Transverse colon (tissue), 4 donors: ENCODE results near the gene ENTPD1. TPM values are rescaled to one million over a fixed set of nuclear protein-coding genes. Genes with fewer than 3 reads are reported as not detected.

Experiments
- DNase-seq: peaks from one replicate; pipeline ENCODE4 v3.0.0-alpha.2; 2019
- H3K27ac ChIP-seq, 4 donors: fragments of 200-600 bp; sonication (generic); 2 replicates each; pipeline ENCODE4 v1.5.1; 2016 to 2018; ENCODE audit warnings: inconsistent platforms in 4 of 4
- H3K27me3 ChIP-seq: fragments of 200-600 bp; sonication (generic); 2 replicates; pipeline ENCODE4 v1.5.1; 2017; ENCODE audit warnings: inconsistent platforms
- H3K36me3 ChIP-seq, 4 donors: fragments of 200-600 bp; sonication (generic); 2 replicates each; pipeline ENCODE4 v1.5.1; 2017 to 2019; ENCODE audit warnings: inconsistent platforms in 4 of 4
- H3K4me1 ChIP-seq, 4 donors: fragments of 200-600 bp; sonication (generic); 2 replicates each; pipeline ENCODE4 v1.5.1; 2017 to 2020; ENCODE audit warnings: inconsistent platforms in 4 of 4
- H3K4me3 ChIP-seq, 4 donors: fragments of 200-600 bp; sonication (generic); 1 replicate in 1 of 4; 2 replicates in 3 of 4; pipeline versions ENCODE4 v1.5.1 to v1.6.1; 2017 to 2019; ENCODE audit warnings: inconsistent platforms in 4 of 4
- H3K9me3 ChIP-seq, 2 donors: fragments of 200-600 bp; sonication (generic); 2 replicates each; pipeline ENCODE4 v1.5.1; 2017 to 2019; ENCODE audit warnings: inconsistent platforms in 2 of 2
- EP300 ChIP-seq: sonication (generic); formaldehyde crosslinking; IDR thresholded peaks from one replicate; pipeline ENCODE4 v1.6.1; 2017; ENCODE audit warnings: antibody characterized with exemption, low read depth
- POLR2A ChIP-seq: fragments of 450-650 bp; IDR thresholded peaks from one replicate; pipeline ENCODE4 v1.6.1; 2016; ENCODE audit warnings: antibody characterized with exemption, mild to moderate bottlenecking, moderate library complexity
- POLR2AphosphoS5 ChIP-seq, 3 donors: sonication (generic); formaldehyde crosslinking; IDR thresholded peaks; one replicate each; pipeline ENCODE4 v1.6.1; 2016; ENCODE audit warnings: antibody characterized with exemption in 3 of 3
- WGBS, 2 donors: methylation state at CpG; one replicate each; pipeline ENCODE4 v1.1.5; 2018; ENCODE audit warnings: low coverage in 1 of 2; 5-methylcytosine and 5-hydroxymethylcytosine counted together
- in situ Hi-C, 4 donors: fragments of 200-750 bp; cut with MboI; loops; one replicate each; pipeline versions ENCODE4 v1.15.0 to v1.15.1; 2017; ENCODE audit warnings: low sequenced_read_pairs in 3 of 4, low pct_ligation_motif_present in 1 of 4, low pct_unique_long_range_greater_than_20kb in 1 of 4
- intact Hi-C: fragments of 100-400 bp; cut with DNase I; formaldehyde crosslinking; loops from one replicate; pipeline ENCODE4 v1.15.1; 2023; ENCODE audit warnings: low total_unique reads
- total RNA-seq, 4 donors: library from RNA; depleted of rRNA; stranded (reverse); fragments of >200 nt; gene quantifications; one replicate each; pipeline ENCODE4 v1.1.0, GENCODE V29; 2016
- TF ChIP-seq, protein P1 (sequence below), 5 experiments: fragments of 200-600 bp in 3 of 5; fragments of 450-650 bp in 2 of 5; sonication (generic) in 3 of 5; IDR thresholded peaks; 1 replicate in 2 of 5; 2 replicates in 3 of 5; pipeline ENCODE4 v1.5.1; 2016 to 2017; ENCODE audit warnings: antibody characterized with exemption in 5 of 5, inconsistent platforms in 3 of 5, mild to moderate bottlenecking in 2 of 5, moderate library complexity in 1 of 5

ENTPD1 gene
- total RNA-seq, 4 donors from 2014 or later = 5.1 to 35.6 (median 11.0) TPM

DNA sequence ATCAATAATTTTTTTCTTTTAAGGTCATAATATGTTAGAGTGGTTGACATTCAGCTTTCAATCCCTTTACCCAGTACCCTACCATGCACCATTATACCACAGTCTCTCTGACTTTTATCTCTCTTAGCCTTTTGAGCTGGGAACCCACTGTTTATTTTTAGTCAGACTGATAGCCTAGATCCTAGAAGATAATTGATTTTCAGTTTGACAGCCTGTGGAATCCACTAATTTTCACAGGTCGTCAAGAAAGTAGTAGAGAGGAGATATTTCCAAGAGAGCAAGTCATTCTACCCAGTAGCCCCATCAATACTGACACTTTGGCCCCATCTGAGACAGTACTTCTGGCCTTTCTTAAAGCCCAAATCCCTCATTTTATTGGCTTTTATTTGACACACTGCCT lies 84.7 kb downstream of the ENTPD1 start:
- in situ Hi-C loops (loop anchor here (5.0 to 25.0 kb wide), 5 partner anchors 143 to 453 kb away; partner anchors contain the start of gene TCTN3 (in 2 of the 4)), intact Hi-C loops (no loop called here)
- Histone ChIP-seq H3K9me3 (no peaks in the 10 kb centered on the region), H3K27ac (peak overlapping the region; percentile 30 to 56 (median 42)), H3K27me3 (no peaks in the 10 kb centered on the region), H3K36me3 (no peaks in the 10 kb centered on the region), H3K4me3 (no peak overlapping the region), H3K4me1 (peaks cover 3 to 40% (median 14%) of the 10 kb centered on the region in 4 donors)
- 44 to 59% methylated on average over 1 of the region's 1 CpG for WGBS, 2 donors
- TF ChIP-seq EP300 (no peak), POLR2A (no peak), POLR2AphosphoS5 (IDR thresholded peaks at IDR 0.05) (no peak)
- TF ChIP-seq, protein P1, sequence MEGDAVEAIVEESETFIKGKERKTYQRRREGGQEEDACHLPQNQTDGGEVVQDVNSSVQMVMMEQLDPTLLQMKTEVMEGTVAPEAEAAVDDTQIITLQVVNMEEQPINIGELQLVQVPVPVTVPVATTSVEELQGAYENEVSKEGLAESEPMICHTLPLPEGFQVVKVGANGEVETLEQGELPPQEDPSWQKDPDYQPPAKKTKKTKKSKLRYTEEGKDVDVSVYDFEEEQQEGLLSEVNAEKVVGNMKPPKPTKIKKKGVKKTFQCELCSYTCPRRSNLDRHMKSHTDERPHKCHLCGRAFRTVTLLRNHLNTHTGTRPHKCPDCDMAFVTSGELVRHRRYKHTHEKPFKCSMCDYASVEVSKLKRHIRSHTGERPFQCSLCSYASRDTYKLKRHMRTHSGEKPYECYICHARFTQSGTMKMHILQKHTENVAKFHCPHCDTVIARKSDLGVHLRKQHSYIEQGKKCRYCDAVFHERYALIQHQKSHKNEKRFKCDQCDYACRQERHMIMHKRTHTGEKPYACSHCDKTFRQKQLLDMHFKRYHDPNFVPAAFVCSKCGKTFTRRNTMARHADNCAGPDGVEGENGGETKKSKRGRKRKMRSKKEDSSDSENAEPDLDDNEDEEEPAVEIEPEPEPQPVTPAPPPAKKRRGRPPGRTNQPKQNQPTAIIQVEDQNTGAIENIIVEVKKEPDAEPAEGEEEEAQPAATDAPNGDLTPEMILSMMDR (IDR thresholded peaks at IDR 0.05) = no peak
- no peak for DNase-seq

DNA sequence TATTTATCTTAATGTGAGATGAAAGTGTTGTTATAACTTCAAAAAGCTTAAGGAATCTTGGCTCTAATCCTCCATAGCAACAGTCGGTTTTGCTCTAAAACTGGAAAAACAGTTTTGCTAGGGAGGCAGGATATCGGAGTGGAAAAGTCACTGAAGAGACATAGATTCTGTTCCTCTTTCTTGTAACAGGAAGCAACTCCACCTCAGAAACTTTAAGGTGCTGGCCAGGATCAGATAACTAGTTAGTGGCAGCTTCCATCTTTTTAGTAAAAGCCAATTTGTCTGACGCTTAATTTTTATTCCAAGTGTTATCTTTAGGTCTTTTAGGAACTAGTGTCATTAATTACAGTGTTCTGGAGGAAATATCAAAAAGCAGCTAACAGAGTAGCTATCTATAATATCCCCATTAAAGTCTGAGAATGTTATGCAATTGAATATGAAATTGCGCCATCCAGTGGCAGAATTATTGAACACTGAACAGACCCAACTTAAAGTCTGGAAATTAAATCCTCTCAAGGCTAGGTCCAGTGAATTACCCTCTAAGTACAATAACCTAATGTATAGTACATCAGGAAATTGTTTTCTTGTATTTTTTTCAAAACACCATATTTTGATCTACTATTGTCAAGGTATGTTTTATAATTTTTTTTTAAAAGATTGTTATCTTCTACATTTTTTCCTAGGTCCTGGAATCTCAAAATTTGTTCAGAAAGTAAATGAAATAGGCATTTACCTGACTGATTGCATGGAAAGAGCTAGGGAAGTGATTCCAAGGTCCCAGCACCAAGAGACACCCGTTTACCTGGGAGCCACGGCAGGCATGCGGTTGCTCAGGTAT lies 85.9 kb downstream of the ENTPD1 start:
- H3K27me3 ChIP-seq = no peaks in the 10 kb centered on the region
- H3K4me3 ChIP-seq = no peak overlapping the region
- H3K9me3 ChIP-seq = no peaks in the 10 kb centered on the region
- H3K4me1 ChIP-seq = peaks cover 3 to 31% (median 11%) of the 10 kb centered on the region in 4 donors
- peak; percentile 44 for DNase-seq
- in situ Hi-C loops (loop anchor here (5.0 to 25.0 kb wide), 5 partner anchors 145 to 455 kb away; partner anchors contain the start of gene TCTN3 (in 2 of the 4)), intact Hi-C loops (no loop called here)
- H3K27ac ChIP-seq = peak overlapping the region; percentile 30 to 56 (median 42)
- 15 to 38% methylated on average over 4 to 7 of the region's 7 CpGs for WGBS, 2 donors
- H3K36me3 ChIP-seq = no peaks in the 10 kb centered on the region
- TF ChIP-seq EP300 (no peak), POLR2A (no peak), POLR2AphosphoS5 (IDR thresholded peaks at IDR 0.05) (no peak)
- TF ChIP-seq, protein P1 (IDR thresholded peaks at IDR 0.05) = peak; percentile 65 to 84 (median 73)

DNA sequence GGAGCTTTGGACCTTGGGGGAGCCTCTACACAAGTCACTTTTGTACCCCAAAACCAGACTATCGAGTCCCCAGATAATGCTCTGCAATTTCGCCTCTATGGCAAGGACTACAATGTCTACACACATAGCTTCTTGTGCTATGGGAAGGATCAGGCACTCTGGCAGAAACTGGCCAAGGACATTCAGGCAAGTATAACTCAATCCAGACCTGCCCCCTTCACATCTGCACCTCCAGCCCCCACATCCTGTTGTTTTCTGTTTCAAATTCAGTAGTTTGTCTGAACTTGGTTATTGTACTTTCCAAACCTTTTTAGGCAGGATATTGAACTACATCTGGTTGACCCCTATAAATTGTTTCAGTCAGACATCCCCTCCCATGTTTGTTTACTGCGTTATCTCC lies 89.4 kb downstream of the ENTPD1 start:
- H3K9me3 ChIP-seq = no peaks in the 10 kb centered on the region
- no peak for DNase-seq
- H3K4me3 ChIP-seq = no peak overlapping the region
- H3K4me1 ChIP-seq = peaks cover 3 to 14% (median 5%) of the 10 kb centered on the region in 4 donors
- in situ Hi-C loops (loop anchor here in 3 of 4 donors (10.0 to 25.0 kb wide), 3 partner anchors 151 to 458 kb away; partner anchors contain the start of gene TCTN3 (in 1 of the 3)), intact Hi-C loops (loop anchor here (2.0 kb wide), 1 partner anchor 147 kb away; no protein-coding TSS in a partner anchor)
- H3K27ac ChIP-seq = no peak overlapping the region
- no peak for TF ChIP-seq EP300
- no peak for TF ChIP-seq POLR2AphosphoS5 (IDR thresholded peaks at IDR 0.05)
- no peak for TF ChIP-seq POLR2A
- TF ChIP-seq, protein P1 (IDR thresholded peaks at IDR 0.05) = no peak
- WGBS, 2 donors = 88 to 92% methylated on average over 1 to 3 of the region's 3 CpGs
- H3K27me3 ChIP-seq = no peaks in the 10 kb centered on the region
- no peaks in the 10 kb centered on the region for H3K36me3 ChIP-seq

DNA sequence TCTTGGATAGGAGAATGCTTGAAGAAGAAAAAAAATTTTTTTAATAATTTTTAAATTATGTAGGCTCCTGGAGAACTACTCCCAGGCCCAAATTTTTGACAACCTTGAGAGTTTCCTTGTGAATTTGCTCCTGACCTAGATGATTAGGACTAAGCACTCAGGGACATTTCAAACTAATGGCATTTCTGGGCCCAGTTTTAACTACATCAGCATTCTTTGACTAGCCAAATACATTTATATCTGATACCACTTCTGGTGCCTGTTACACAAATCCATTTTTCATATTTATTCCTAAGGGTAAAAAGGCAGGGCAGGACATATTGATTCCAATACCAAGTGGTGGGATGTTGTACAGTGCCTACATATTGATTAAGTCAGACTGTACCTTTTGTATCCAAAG lies 91.0 kb downstream of the ENTPD1 start:
- intact Hi-C loops (no loop called here), in situ Hi-C loops (loop anchor here in 3 of 4 donors (10.0 to 25.0 kb wide), 3 partner anchors 152 to 460 kb away; partner anchors contain the start of gene TCTN3 (in 1 of the 3))
- no peaks in the 10 kb centered on the region for H3K4me1 ChIP-seq
- no peaks in the 10 kb centered on the region for H3K9me3 ChIP-seq
- no peaks in the 10 kb centered on the region for H3K27me3 ChIP-seq
- DNase-seq = no peak
- no peaks in the 10 kb centered on the region for H3K36me3 ChIP-seq
- no peak overlapping the region for H3K27ac ChIP-seq
- no peak overlapping the region for H3K4me3 ChIP-seq
- TF ChIP-seq, protein P1 (IDR thresholded peaks at IDR 0.05) = no peak
- TF ChIP-seq EP300 = no peak
- TF ChIP-seq POLR2A = no peak
- no peak for TF ChIP-seq POLR2AphosphoS5 (IDR thresholded peaks at IDR 0.05)
